SJSA1 (cell line): ENCODE results near the gene APOD. TPM values are rescaled to one million over a fixed set of nuclear protein-coding genes. Genes with fewer than 3 reads are reported as not detected.
"Not testable (repeated sequence)": the region's sequence is repeated elsewhere in the genome, so short reads cannot be mapped to it uniquely, and the experiment has no call there.

ENCODE experiments used
- DNase-seq, 2 experiments: peaks; one replicate each; pipeline ENCODE4 v3.0.0-alpha.2; 2015 to 2020; ENCODE audit warnings: low spot score in 2 of 2, low read depth in 1 of 2
- H3K27ac ChIP-seq: fragments of 250-450 bp; sonication (Bioruptor Pico); 2 replicates; pipeline ENCODE4 v1.5.1; 2020; ENCODE audit warnings: mild to moderate bottlenecking, moderate library complexity
- H3K27me3 ChIP-seq: fragments of 250-450 bp; sonication (Bioruptor Pico); replicated peaks from 2 replicates; pipeline ENCODE4 v1.5.1; 2020; ENCODE audit warnings: mild to moderate bottlenecking, moderate library complexity
- H3K36me3 ChIP-seq: fragments of 250-450 bp; sonication (Bioruptor Pico); 2 replicates; pipeline ENCODE4 v1.5.1; 2020; ENCODE audit warnings: mild to moderate bottlenecking
- H3K4me1 ChIP-seq: fragments of 250-450 bp; sonication (Bioruptor Pico); replicated peaks from 2 replicates; pipeline ENCODE4 v1.6.1; 2021; ENCODE audit warnings: mild to moderate bottlenecking
- H3K4me3 ChIP-seq: fragments of 250-450 bp; sonication (Bioruptor Pico); 2 replicates; pipeline ENCODE4 v1.5.1; 2020; ENCODE audit warnings: mild to moderate bottlenecking
- H3K9me3 ChIP-seq: fragments of 250-450 bp; sonication (Bioruptor Pico); replicated peaks from 2 replicates; pipeline ENCODE4 v1.5.1; 2020; ENCODE audit warnings: mild to moderate bottlenecking
- total RNA-seq: library from RNA; depleted of rRNA; stranded (reverse); fragments of >200 nt; shearing (Covaris generic); gene quantifications from 2 replicates; pipeline ENCODE4 v1.2.3, GENCODE V29; 2014

Gene APOD
- total RNA-seq, 1 experiment from 2014 or later: not detected

- Histone ChIP-seq H3K9me3 (0 out of 2 replicates have a peak, but pooled peaks cover 2% of the 10 kb centered on the region), H3K27ac (no peak overlapping the region), H3K4me3 (no peak overlapping the region), H3K27me3 (no peaks in the 10 kb centered on the region), H3K36me3 (no peaks in the 10 kb centered on the region), H3K4me1 (no peaks in the 10 kb centered on the region)
- DNase-seq: no peak
These were observed 28.5 kb upstream of the APOD start for GRCh38 chr3:195612075-195612800.

- Histone ChIP-seq H3K4me1 (no peaks in the 10 kb centered on the region), H3K27me3 (no peaks in the 10 kb centered on the region), H3K9me3 (0 out of 2 replicates have a peak, but pooled peaks cover 5% of the 10 kb centered on the region), H3K36me3 (no peaks in the 10 kb centered on the region), H3K4me3 (no peak overlapping the region), H3K27ac (no peak overlapping the region)
- no peak for DNase-seq
These were observed 25.5 kb upstream of the APOD start for GRCh38 chr3:195609229-195609628.

GRCh38 chr3:195601785-195602184, 18.0 kb upstream of the APOD start:
- H3K36me3 ChIP-seq, DNase-seq, H3K4me1 ChIP-seq, H3K9me3 ChIP-seq, H3K27me3 ChIP-seq, H3K4me3 ChIP-seq, H3K27ac ChIP-seq: not testable (repeated sequence)

- no peak for DNase-seq
- no peak overlapping the region for H3K27ac ChIP-seq
- H3K36me3 ChIP-seq: no peaks in the 10 kb centered on the region
- H3K4me1 ChIP-seq: no peaks in the 10 kb centered on the region
- no peaks in the 10 kb centered on the region for H3K9me3 ChIP-seq
- no peaks in the 10 kb centered on the region for H3K27me3 ChIP-seq
- H3K4me3 ChIP-seq: no peak overlapping the region
These were observed 17.6 kb upstream of the APOD start for GRCh38 chr3:195601382-195601781.

GRCh38 chr3:195599926-195600325, 16.2 kb upstream of the APOD start:
- not testable (repeated sequence) for H3K27ac ChIP-seq, H3K9me3 ChIP-seq, H3K4me3 ChIP-seq, DNase-seq, H3K36me3 ChIP-seq, H3K4me1 ChIP-seq, H3K27me3 ChIP-seq

GRCh38 chr3:195599516-195599915, 15.8 kb upstream of the APOD start:
- H3K4me3 ChIP-seq, H3K27ac ChIP-seq, H3K9me3 ChIP-seq, H3K27me3 ChIP-seq, DNase-seq, H3K4me1 ChIP-seq, H3K36me3 ChIP-seq: not testable (repeated sequence)

GRCh38 chr3:195597848-195598247, 14.1 kb upstream of the APOD start:
- no peaks in the 10 kb centered on the region for H3K4me1 ChIP-seq
- DNase-seq: no peak
- no peak overlapping the region for H3K4me3 ChIP-seq
- no peak overlapping the region for H3K27ac ChIP-seq
- no peaks in the 10 kb centered on the region for H3K36me3 ChIP-seq
- no peaks in the 10 kb centered on the region for H3K27me3 ChIP-seq
- H3K9me3 ChIP-seq: no peaks in the 10 kb centered on the region

GRCh38 chr3:195597229-195597628, 13.5 kb upstream of the APOD start:
- DNase-seq: no peak
- Histone ChIP-seq H3K27ac (no peak overlapping the region), H3K36me3 (no peaks in the 10 kb centered on the region), H3K27me3 (no peaks in the 10 kb centered on the region), H3K4me1 (no peaks in the 10 kb centered on the region), H3K4me3 (no peak overlapping the region), H3K9me3 (no peaks in the 10 kb centered on the region)

- H3K27ac ChIP-seq: no peak overlapping the region
- no peak for DNase-seq
- H3K4me3 ChIP-seq: no peak overlapping the region
- H3K27me3 ChIP-seq: no peaks in the 10 kb centered on the region
- H3K36me3 ChIP-seq: no peaks in the 10 kb centered on the region
- no peaks in the 10 kb centered on the region for H3K9me3 ChIP-seq
- no peaks in the 10 kb centered on the region for H3K4me1 ChIP-seq
These were observed 13.0 kb upstream of the APOD start for GRCh38 chr3:195596765-195597171.

- Histone ChIP-seq H3K4me1 (no peaks in the 10 kb centered on the region), H3K36me3 (no peaks in the 10 kb centered on the region), H3K27ac (no peak overlapping the region), H3K27me3 (no peaks in the 10 kb centered on the region), H3K4me3 (no peak overlapping the region), H3K9me3 (no peaks in the 10 kb centered on the region)
- DNase-seq: no peak
These were observed 12.2 kb upstream of the APOD start for GRCh38 chr3:195595785-195596531.

- Histone ChIP-seq H3K27ac (no peak overlapping the region), H3K4me1 (no peaks in the 10 kb centered on the region), H3K27me3 (peaks cover 3% of the 10 kb centered on the region), H3K9me3 (no peaks in the 10 kb centered on the region), H3K4me3 (no peak overlapping the region), H3K36me3 (no peaks in the 10 kb centered on the region)
- no peak for DNase-seq
These were observed 8.1 kb upstream of the APOD start for GRCh38 chr3:195591852-195592251.

- no peak overlapping the region for H3K4me3 ChIP-seq
- H3K36me3 ChIP-seq: no peaks in the 10 kb centered on the region
- H3K4me1 ChIP-seq: no peaks in the 10 kb centered on the region
- no peak for DNase-seq
- H3K27me3 ChIP-seq: peaks cover 3% of the 10 kb centered on the region
- no peak overlapping the region for H3K27ac ChIP-seq
- no peaks in the 10 kb centered on the region for H3K9me3 ChIP-seq
These were observed 7.5 kb upstream of the APOD start for GRCh38 chr3:195591220-195591619.

- DNase-seq, H3K9me3 ChIP-seq, H3K4me3 ChIP-seq, H3K36me3 ChIP-seq, H3K27ac ChIP-seq, H3K4me1 ChIP-seq, H3K27me3 ChIP-seq: not testable (repeated sequence)
These were observed 6.6 kb upstream of the APOD start for GRCh38 chr3:195590381-195590780.

GRCh38 chr3:195589796-195590195, 6.1 kb upstream of the APOD start:
- not testable (repeated sequence) for H3K4me1 ChIP-seq, H3K27me3 ChIP-seq, H3K4me3 ChIP-seq, H3K9me3 ChIP-seq, DNase-seq, H3K36me3 ChIP-seq, H3K27ac ChIP-seq
